ENCODE data around the gene ADAT2. TPM values are rescaled to one million over a fixed set of nuclear protein-coding genes. Genes with fewer than 3 reads are reported as not detected.

The ADAT2 gene
- 2.0 and 2.6 TPM in 2 replicates for total RNA-seq (ENCODE audit: low replicate concordance)

GRCh38 chr6:143450453-143451371, at the start of gene ADAT2, which contains the start of gene PEX3:
ADAT2 (minus strand) TSS chr6:143450695; CDS start chr6:143450658, 37 bp downstream.
PEX3 (plus strand) TSS chr6:143450805; CDS start chr6:143451043, 238 bp downstream.

Other genes starting within 250 kb of the ADAT2 start
- 15.0 and 24.8 TPM in 2 replicates for gene PEX3, start 110 bp upstream of the ADAT2 start, total RNA-seq (ENCODE audit: low replicate concordance)
- 26.0 and 29.9 TPM in 2 replicates for gene FUCA2, start 61.0 kb upstream of the ADAT2 start, total RNA-seq (ENCODE audit: low replicate concordance)
- 16.0 and 77.6 TPM in 2 replicates for gene PHACTR2, start 227.3 kb upstream of the ADAT2 start, total RNA-seq (ENCODE audit: low replicate concordance)

All from smooth muscle cell of the coronary artery (primary cell).